A673 (cell line): ENCODE results near the gene ACE2.

Experiments used
- CTCF ChIP-seq: fragments of 300-800, 200-600 bp; sonication (generic); conservative IDR thresholded peaks from 2 replicates; pipeline ENCODE4 v1.5.1; 2017; ENCODE audit warnings: low read depth, mild to moderate bottlenecking, antibody characterized with exemption, low read length, moderate library complexity, mixed read lengths
- EZH2 ChIP-seq: fragments of 200-600 bp; sonication (generic); IDR thresholded peaks from 2 replicates; pipeline ENCODE4 v1.6.1; 2017; ENCODE audit warnings: borderline replicate concordance, low read depth, mild to moderate bottlenecking, mixed read lengths, antibody characterized with exemption, low read length; ENCODE audit not compliant: poor library complexity, severe bottlenecking

GRCh38 chrX:15579778-15580747 is 20.7 kb downstream of the ACE2 start:
- no peak for TF ChIP-seq CTCF
- TF ChIP-seq EZH2, result no peak
